Measurements from ENCODE around the gene PDE4D. TPM values are rescaled to one million over a fixed set of nuclear protein-coding genes. Genes with fewer than 3 reads are reported as not detected.

The PDE4D gene
- total RNA-seq, 1 donor from 2014 or later = 7.6 TPM

DNA sequence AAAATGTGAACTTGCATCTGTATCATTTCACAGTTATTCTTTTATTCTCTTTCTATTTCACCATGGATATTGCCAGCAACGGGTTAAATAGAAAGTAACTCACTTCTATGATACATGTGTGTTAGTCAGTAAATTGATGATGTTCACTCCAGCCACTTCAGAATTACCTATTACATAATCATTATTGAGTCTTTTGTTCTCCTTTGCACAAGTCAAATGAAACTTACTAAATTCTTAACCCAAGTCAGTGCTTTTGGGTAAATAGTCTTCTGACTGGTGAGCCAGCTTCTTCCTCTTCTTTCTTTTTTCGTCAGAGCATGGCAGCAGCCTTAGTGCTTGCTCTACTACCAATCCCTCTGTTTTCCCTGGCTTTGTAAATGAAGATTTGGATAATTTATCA is 966.3 kb downstream of the PDE4D start:
- Mint-ChIP-seq H3K27ac (no peak overlapping the region), H3K9me3 (ENCODE audit: low read depth) (no peaks in the 10 kb centered on the region), H3K27me3 (peaks cover 15% of the 10 kb centered on the region), H3K36me3 (ENCODE audit: insufficient read depth) (no peaks in the 10 kb centered on the region), H3K4me1 (ENCODE audit: low read depth) (peaks cover 28% of the 10 kb centered on the region), H3K4me3 (ENCODE audit: low read depth) (no peak overlapping the region)
- no peak for DNase-seq (ENCODE audit: low spot score, unreplicated experiment)
- TF ChIP-seq, protein P1, sequence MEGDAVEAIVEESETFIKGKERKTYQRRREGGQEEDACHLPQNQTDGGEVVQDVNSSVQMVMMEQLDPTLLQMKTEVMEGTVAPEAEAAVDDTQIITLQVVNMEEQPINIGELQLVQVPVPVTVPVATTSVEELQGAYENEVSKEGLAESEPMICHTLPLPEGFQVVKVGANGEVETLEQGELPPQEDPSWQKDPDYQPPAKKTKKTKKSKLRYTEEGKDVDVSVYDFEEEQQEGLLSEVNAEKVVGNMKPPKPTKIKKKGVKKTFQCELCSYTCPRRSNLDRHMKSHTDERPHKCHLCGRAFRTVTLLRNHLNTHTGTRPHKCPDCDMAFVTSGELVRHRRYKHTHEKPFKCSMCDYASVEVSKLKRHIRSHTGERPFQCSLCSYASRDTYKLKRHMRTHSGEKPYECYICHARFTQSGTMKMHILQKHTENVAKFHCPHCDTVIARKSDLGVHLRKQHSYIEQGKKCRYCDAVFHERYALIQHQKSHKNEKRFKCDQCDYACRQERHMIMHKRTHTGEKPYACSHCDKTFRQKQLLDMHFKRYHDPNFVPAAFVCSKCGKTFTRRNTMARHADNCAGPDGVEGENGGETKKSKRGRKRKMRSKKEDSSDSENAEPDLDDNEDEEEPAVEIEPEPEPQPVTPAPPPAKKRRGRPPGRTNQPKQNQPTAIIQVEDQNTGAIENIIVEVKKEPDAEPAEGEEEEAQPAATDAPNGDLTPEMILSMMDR (IDR thresholded peaks at IDR 0.05; ENCODE audit: unreplicated experiment) = no peak

DNA sequence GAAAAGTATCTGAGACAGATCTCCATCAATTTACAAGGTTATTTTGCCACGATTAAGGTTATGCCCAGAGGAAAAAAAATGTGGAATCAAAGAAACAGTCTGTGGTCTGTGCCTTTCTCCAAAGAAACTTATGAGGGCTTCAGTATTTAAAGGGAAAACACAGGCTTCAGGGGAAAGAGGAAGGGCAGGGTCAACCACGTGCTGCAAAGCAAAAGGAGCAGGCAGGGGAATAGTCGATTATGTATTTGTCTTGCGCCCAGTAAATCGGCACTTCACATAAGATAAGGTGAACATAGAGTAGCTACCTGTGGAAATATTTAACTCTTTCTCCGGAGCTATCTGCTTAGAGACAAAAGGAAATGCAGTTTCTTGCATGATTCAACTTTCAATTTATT is 967.0 kb downstream of the PDE4D start:
- H3K4me1 Mint-ChIP-seq (ENCODE audit: low read depth) = peaks cover 23% of the 10 kb centered on the region
- H3K9me3 Mint-ChIP-seq (ENCODE audit: low read depth) = no peaks in the 10 kb centered on the region
- no peak overlapping the region for H3K27ac Mint-ChIP-seq
- peaks cover 15% of the 10 kb centered on the region for H3K27me3 Mint-ChIP-seq
- peak overlapping the region; percentile 17 for H3K4me3 Mint-ChIP-seq (ENCODE audit: low read depth)
- H3K36me3 Mint-ChIP-seq (ENCODE audit: insufficient read depth) = no peaks in the 10 kb centered on the region
- TF ChIP-seq, protein P1 (IDR thresholded peaks at IDR 0.05; ENCODE audit: unreplicated experiment) = no peak
- DNase-seq (ENCODE audit: low spot score, unreplicated experiment) = no peak

DNA sequence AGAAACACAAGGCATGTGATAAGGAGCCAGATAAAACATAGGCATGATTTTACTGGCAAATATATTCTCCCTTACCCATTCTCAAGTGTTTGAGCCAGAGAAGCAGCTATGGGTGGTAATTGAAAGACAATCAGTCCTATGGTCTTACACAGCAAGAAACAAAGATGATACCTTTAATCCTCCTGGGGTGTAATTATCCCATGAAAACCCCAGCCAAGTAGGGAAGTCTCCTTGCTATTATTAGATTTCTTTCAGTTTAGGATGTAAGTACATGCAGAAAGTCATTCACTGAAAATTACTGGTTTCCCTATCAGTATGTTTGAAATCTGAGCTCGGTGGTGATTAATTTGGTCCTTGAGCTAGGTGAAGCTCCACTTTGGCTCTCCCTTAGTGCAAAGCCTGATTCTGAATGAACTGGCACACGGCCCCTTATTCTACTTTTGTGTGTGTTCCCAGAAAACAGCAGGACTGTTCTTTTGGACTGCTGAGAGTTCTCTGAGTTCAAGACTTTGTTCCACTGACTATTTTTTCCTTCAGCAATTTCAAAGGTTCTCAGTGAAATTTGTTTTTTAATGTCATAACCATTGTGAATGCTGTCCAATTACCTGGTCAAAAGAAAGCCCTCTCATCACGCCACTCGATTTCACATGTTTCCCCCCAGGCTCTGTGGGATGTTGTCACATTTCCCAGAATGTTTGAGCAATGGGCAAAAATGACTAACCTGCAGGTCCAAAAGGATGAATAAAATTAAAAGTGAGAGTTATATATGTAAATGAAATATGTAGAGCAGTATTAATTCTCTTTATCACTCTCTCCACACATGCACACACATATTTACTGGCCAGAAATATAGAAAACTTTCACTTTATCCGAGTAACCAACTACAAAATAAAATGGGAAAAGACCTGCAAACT is 967.6 kb downstream of the PDE4D start:
- Mint-ChIP-seq H3K36me3 (ENCODE audit: insufficient read depth) (no peaks in the 10 kb centered on the region), H3K4me1 (ENCODE audit: low read depth) (peaks cover 26% of the 10 kb centered on the region), H3K4me3 (ENCODE audit: low read depth) (peak overlapping the region; percentile 17), H3K9me3 (ENCODE audit: low read depth) (no peaks in the 10 kb centered on the region), H3K27me3 (peaks cover 18% of the 10 kb centered on the region), H3K27ac (no peak overlapping the region)
- no peak for DNase-seq (ENCODE audit: low spot score, unreplicated experiment)
- TF ChIP-seq, protein P1 (IDR thresholded peaks at IDR 0.05; ENCODE audit: unreplicated experiment) = no peak

DNA sequence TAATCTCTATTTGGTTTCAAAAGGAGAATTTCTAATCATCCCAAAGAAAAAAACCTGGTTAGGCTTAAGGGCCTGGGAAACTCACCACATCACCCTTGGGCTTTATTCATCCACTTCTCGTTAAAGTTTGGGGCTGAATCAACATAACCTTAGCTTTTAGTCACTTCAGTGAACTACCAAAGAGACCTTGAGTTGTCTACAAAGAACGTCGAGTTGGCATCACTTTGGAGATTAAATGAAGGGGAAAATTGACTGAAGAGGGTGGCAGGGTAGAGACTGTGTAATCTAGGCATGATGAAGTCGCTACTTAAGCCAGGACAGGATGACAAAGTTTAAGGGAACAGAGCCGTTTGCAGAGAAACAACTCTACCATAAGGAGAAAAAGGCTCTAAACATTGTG is 969.2 kb downstream of the PDE4D start:
- no peak for DNase-seq (ENCODE audit: low spot score, unreplicated experiment)
- no peak overlapping the region for H3K27ac Mint-ChIP-seq
- no peaks in the 10 kb centered on the region for H3K36me3 Mint-ChIP-seq (ENCODE audit: insufficient read depth)
- H3K4me3 Mint-ChIP-seq (ENCODE audit: low read depth) = no peak overlapping the region
- peaks cover 26% of the 10 kb centered on the region for H3K4me1 Mint-ChIP-seq (ENCODE audit: low read depth)
- peaks cover 14% of the 10 kb centered on the region for H3K27me3 Mint-ChIP-seq
- H3K9me3 Mint-ChIP-seq (ENCODE audit: low read depth) = no peaks in the 10 kb centered on the region
- TF ChIP-seq, protein P1 (IDR thresholded peaks at IDR 0.05; ENCODE audit: unreplicated experiment) = no peak

DNA sequence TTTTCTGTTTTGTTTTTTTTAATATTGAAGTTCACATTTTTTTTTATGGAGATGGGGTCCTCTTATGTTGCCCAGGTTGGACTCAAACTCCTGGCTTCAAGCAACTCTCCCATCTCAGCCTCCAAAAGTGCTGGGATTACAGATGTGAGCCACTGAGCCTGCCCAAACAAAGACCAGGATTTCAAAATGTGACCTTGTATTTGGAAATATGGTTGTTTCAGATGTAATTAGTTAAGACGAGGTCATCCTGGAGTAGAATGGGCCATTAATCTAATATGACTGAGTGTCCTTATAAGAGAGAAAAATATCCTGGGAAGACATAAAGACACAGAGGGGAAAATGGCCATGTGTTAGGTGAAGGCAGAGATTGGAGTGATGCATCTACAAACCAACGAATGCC is 970.2 kb downstream of the PDE4D start:
- TF ChIP-seq, protein P1 (IDR thresholded peaks at IDR 0.05; ENCODE audit: unreplicated experiment) = no peak
- DNase-seq (ENCODE audit: low spot score, unreplicated experiment) = no peak
- Mint-ChIP-seq H3K4me1 (ENCODE audit: low read depth) (peaks cover 26% of the 10 kb centered on the region), H3K9me3 (ENCODE audit: low read depth) (no peaks in the 10 kb centered on the region), H3K36me3 (ENCODE audit: insufficient read depth) (no peaks in the 10 kb centered on the region), H3K27me3 (peaks cover 14% of the 10 kb centered on the region), H3K27ac (no peak overlapping the region), H3K4me3 (ENCODE audit: low read depth) (no peak overlapping the region)

Data from progenitor cell of endocrine pancreas (in vitro differentiated cells).